HG03460 (cell line): ENCODE data around the gene PGGHG.
A peak's percentile ranks its signal among the peaks of the same experiment; 100 is the strongest.
"Not testable (repeated sequence)": the region's sequence is repeated elsewhere in the genome, so short reads cannot be mapped to it uniquely, and the experiment has no call there.

Experiments
- ATAC-seq: cut with Tn5 transposase; IDR thresholded peaks from one replicate; pipeline ENCODE4 v1.9.1; 2021; ENCODE audit not compliant: unreplicated experiment

Gene PGGHG

DNA sequence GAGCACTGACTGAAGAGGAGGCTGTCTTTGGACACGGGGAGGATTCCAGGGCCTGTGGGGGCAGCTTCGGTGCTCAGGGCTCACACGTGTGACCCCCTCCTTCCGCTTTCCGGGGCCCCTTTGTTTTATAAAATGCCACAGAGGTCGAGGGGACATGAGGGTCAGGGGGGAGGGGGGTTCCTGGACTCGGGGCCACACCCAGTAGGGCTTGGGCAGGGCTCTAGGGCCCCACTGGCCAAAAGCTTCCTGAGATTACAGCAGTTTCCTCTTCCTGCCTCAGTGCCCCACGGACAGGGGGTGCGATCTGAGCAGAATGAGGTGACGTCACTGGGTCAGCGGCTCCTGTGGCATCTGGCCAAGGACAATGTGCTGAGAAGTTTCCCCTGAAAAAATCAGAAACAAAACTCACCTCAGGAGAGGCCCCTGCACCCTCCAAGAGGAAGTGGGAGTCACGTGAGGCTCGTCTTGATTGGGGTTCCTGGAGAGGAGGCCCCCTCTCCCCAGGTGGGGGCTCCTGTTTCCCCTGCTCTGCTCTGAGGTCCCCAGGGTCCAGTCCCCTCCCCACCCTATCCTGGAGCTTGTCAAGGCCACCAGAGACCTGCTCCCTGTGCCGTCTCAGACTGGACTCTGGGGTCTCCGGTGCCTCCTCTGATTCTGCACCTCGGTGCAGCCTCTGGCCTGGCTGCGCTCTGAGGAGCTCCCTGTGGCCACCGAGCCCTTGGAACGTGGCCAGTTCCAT lies 38.1 kb downstream of the PGGHG start:
- peak; percentile 48 for ATAC-seq

DNA sequence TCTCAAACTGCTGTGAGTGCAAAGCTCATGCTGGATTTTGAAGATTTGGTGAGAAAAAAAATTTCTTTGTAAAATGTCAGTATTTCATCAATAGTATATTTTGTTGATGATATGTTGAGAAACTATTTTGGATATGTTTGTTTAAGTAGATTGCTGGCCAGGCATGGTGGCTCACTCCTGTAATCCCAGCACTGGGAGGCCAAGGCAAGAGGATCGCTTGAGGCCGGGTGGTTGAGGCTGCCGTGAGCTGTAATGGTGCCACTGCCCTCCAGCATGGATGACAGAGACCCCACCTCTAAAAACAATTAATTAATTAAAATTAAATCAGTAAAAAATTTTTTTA lies 38.6 kb downstream of the PGGHG start:
- ATAC-seq, result no peak

DNA sequence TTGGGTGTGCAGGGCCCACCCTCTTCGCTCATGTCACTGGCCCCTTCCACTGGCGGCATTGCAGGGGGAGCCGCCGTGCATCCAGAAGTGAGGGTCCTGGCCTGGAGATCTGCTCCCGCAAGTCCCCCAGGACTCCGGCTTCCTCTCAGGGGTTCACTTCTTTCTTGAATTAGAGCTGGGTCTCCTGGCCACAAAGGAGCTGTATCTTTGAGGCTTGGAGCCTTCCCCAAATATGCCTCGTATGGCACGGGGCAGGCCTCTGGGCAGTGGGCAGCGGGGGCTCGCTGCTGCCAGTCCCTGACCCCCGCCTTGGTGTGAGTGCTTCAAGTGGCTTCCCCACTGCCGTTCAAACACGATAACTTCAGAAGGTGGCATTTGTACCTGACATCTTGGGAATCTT lies 39.1 kb downstream of the PGGHG start:
- ATAC-seq, result no peak

GRCh38 chr11:328516-329100 lies 39.7 kb downstream of the PGGHG start:
- not testable (repeated sequence) for ATAC-seq

- no peak for ATAC-seq
These were observed 40.9 kb downstream of the PGGHG start for GRCh38 chr11:329886-330253.

DNA sequence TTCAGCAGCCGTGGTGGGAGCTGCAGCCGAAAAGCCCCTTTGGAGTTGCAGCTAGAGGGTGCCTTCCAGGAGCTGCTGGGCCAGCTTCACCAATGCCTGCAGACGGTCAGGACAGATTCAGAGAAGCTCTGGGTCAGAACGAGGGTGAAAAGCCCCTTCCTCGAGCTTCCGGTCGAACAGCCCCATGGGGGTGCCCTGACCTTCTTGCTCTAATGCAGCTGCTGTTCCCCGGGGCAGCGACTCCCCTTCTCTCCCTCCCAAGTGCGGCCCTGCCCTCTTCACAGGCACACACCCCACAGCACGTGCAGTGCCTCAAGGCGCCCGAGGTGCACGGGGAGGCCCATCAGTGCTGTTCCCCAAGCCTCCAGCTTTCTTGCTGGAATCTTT lies 41.4 kb downstream of the PGGHG start:
- ATAC-seq, result no peak

DNA sequence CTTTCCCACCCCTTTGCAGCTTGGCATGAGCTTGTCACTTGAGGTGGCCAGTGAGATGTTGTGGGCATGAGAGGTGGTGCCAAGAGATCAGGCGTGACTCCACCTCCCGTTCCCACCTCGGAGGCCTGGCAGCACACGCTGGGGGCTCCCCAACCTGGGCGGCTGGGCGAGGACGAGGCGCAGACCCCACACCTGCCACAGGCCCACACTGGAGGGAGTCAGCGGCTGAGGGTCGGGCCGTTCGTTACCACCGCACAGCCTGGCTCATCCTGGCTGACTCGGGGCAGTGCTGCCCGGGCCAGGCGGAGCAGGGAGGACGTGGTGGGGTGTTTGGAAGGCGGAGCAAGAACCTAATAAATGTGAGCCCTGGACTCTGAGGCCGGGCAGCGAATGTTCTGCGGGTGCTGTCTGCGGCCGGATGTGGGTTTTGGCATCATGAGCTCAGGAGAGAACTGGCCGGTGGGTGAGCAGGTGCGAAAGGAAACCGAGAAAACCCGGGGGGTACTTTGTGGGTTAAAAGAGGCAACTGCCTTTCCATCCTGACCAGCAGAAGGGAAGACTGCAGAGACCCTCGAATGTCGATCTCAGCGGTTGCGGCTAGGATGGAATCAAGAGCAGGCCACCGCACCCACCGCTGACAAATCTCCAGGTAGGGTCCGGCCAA lies 41.9 kb downstream of the PGGHG start:
- no peak for ATAC-seq

- no peak for ATAC-seq
These were observed 42.6 kb downstream of the PGGHG start for GRCh38 chr11:331358-332060.

DNA sequence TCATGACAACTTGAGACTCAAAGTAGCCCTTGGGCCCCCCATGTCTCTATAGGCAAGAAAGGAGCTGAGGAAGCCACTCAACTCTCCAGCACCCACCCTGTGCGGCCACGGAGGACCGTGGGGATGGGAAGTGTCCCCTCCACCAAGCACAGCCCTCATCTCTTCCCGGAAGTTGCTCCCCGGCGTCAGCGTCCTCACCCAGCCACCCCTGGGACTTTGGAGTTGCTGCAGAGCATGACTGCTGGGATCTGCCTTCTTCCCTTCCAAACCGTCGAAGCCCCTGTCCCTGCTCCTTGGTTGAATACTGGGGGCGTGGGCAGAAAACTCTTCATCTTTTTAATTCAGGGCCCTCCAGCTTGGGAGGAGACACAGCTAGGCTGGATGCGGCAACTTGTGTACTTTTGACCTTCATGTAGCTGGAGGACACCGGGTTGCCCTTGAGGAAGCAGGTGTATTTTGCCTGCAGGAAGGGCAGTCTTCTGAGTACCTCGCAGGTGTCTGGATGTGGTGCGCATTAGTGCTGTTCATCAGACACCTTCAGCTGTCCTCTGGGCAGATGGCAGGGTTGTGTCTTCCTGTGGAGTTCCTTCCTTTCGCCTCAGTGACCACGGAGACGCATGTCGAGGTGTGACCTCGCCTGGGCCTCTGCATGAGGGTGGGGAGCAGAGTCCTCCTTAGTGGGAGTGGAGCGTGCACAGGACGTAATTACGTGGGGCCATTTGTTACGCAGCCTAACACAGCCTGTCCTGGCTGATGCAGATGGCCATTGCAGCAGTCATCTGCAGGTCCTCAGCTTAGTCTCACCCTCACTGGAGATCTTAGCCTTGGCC lies 43.9 kb downstream of the PGGHG start:
- ATAC-seq, result no peak

DNA sequence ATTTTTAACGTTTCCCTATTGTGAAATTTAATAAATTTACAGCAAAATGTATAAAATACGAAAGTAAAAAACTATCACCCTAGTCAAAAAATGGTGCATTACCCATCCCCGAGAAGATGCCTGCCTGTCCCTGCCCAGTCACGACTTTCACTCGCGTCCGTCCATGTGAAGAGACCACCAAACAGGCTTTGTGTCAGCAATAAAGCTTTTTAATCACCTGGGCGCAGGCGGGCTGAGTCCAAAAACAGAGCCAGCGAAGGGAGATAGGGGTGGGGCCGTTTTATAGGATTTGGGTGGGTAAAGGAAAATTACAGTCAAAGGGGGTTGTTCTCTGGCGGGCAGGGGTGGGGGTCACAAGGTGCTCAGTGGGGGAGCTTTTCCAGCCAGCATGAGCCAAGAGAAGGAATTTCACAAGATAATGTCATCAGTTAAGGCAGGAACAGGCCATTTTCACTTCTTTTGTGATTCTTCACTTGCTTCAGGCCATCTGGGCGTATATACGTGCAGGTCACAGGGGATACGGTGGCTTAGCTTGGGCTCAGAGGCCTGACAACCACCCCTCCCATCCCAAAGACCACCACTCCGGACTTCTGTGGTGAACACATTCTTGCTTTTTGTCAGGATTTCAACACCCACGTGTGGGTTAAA lies 44.8 kb downstream of the PGGHG start:
- ATAC-seq, result not testable (repeated sequence)

GRCh38 chr11:334264-334994 lies 45.5 kb downstream of the PGGHG start:
- no peak for ATAC-seq

DNA sequence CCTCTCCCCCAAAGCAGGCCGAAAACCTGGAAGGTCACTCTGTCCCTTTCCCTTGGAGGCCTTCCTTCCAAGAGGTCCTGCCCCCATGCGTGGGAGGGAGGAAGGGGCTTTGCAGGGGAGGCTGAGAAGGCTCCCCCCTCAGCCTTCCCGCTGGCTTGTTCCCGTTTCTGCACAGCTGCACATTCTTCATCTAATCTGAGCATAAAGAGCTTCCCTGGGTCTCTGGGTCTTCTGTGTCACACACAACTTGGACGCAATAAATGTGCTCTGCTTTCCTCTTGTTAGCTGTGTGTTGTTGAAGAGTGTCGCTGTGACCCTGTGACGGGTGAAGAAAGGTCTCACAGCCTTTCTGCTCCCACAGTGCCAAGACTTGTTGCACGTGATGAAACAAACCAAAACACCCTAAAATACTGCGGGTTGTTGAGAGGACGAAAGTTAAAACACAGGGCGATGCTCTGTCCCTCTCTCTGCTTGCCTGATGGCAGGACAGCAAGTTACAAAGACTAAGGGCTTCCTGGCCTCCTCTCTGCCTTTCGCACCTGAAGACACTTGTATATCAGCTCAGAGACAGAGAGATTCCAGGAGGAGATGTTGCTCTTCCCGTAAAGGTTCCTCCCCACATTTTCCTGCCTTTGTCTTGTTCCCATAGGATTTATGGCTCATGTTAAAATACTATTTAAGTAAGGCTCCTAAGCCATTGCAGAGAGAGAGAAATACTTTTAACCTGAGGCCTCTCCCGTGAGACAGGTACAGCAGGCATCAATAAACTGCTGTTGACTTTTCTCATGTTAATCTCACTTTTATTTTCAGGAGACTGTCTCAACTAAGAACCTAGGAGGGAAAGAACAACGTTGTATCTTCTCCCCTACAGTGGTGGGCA lies 47.1 kb downstream of the PGGHG start:
- ATAC-seq, result no peak

DNA sequence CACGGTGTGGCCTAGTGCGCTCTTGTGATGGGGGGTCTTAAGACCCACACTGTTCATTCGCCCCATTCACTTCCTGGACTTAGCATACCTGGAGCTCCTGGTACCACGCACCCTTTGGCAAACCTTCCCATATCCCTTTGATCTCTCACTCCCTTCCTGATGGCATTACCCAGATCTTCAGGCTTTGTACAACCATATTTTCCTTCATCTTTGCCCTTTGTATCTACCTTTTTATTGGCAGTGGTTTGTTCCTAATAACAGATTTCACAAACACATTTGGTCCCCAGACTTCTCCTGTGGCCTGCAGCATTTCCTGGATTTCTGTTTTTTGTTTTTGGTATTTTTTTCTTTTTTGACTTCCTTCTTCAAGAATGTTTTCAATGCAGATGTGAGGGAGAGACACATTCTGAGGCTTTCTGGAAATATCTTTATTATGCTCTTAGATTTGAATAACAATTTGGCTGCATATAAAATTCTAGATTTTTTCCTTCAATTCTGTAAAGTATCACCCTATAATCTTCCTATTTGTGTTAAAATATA lies 47.8 kb downstream of the PGGHG start:
- ATAC-seq, result no peak

DNA sequence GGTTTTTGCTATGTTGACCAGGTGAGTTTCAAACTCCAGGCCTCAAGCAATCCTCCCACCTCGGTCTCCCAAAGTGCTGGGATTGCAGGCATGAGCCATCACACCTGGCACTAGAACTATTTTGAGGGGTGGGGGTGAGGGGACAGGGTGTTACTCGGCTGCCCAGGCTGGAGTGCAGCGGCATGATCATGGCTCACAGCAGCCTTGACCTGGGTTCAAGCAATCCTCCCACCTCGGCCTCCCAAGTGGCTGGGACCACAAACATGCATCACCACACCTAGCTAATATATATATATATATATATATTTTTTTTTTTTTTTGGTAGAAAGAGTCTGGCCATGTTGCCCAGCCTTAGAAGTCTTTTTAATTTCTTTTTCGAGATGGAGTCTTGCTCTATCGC lies 48.8 kb downstream of the PGGHG start:
- ATAC-seq, result no peak

GRCh38 chr11:339963-340362 lies 51.0 kb downstream of the PGGHG start:
- no peak for ATAC-seq

DNA sequence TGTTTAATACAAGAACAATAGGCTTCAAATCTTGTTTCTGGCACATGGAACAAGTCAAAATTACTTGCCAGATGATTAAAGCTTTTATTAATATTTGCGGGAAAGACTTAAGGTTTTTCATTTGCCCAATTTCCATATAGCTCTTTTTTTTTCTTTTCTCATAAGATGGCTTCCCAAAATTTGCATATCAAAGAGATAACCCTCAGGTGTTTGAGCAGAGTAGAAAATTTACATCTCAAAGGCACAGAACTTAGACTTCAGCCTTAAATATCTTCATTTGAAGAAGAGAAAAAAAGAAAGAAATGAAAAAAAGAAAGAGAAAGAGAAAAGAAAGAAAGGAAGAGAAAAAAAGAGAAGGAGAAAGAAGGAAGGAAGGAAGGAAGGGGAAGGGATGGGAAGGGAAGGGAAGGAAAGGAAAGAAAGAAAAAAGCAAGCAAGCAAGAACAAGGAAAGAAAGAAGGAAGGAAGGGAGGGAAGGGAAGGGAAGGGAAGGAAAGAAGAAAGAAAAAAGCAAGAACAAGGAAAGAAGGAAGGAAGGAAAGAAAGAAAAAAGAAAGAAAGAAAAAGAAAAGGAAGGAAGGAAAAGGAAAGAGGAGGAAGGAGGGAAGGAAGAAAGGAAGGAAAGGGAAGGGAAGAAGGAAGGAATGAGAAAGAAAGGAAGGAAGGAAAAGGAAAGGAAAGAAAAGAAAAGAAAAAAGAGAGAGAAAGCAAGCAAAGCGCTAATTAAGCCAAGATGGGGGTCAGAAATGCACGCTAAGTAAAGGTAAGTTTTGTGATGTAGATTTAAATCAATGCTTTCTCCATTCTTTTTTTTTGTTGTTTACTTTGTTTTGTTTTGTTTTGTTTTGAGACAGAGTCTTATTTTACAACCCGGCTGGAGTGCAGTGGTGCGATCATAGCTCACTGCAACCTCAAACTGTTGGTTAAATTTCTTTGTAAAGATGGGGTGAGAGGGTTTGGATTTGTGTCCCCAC lies 51.9 kb downstream of the PGGHG start:
- ATAC-seq, result no peak

DNA sequence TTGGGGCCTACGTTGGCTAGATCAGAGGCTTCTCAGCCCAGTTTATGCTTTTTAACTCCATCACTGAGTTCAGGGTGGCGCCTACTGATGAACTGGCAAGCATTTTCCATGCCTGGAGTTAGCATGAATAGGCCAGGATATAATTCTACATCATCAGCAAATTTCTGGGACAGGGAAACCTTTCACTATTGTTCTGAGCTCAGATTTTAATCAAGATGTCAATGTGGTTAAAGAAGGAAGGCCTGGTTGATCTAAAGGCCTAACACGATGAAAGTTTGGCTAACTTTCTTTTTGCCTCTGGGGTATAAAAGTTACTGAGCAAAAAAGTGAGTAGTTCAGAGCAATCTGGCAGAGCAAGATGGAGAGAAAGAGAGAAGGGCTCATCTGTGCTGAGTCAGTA lies 53.4 kb downstream of the PGGHG start:
- ATAC-seq, result no peak
